ENCODE measurements around the gene EXOC4. TPM values are rescaled to one million over a fixed set of nuclear protein-coding genes. Genes with fewer than 3 reads are reported as not detected.

Gene EXOC4
- total and polyA plus RNA-seq, 2 of the 8 experiments (the other 6 are each of a cell fraction or from before 2014, with no cell fraction given) = 27.0 to 67.3 TPM

DNA sequence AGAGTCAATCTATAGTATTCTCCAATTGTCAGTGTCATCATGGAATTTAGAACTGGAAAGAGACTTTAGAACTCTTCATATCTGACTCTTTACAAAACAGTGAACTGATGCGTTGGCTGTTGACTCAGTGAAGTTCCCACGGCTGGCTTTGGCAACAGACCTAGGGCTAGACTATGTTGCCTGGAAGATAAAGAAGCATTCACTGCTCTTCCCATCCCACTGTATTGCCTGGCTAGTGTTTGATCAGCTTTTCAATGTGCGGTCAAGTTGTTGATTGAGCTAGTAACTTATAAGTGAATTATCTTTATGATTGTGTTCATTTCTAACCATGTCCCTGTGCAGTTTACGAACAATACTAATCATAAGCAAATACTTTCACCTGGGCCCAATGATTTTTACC is 508.6 kb downstream of the EXOC4 start:
- no peaks in the 10 kb centered on the region for H4K20me1 ChIP-seq (replicated peaks in 1 of 2; ENCODE audit: control insufficient read depth in 1 of 2, insufficient read depth in 2 of 2, low read length in 2 of 2)
- H3K4ac ChIP-seq (replicated peaks; ENCODE audit: insufficient read length, low read depth, low read length) = no peak overlapping the region
- peaks cover 0 to 1% (median 0%) of the 10 kb centered on the region in 4 experiments; a peak in 1 of 7 replicates for H3K4me1 ChIP-seq (replicated peaks in 1 of 4; ENCODE audit: control insufficient read depth in 3 of 4, insufficient read depth in 4 of 4, low read length in 3 of 4)
- no peak overlapping the region for H3K27ac ChIP-seq (ENCODE audit: low read depth, low read length)
- FAIRE-seq (no peak), DNase-seq (ENCODE audit: low read depth in 1 of 2, low spot score in 2 of 2) (no peak)
- no peak overlapping the region for H3K18ac ChIP-seq (ENCODE audit: extremely low read depth, low read length)
- no peak overlapping the region for H3K4me3 ChIP-seq (ENCODE audit: extremely low read depth in 1 of 4, insufficient read depth in 2 of 4, low read depth in 3 of 4, low read length in 4 of 4)
- no peak overlapping the region for H3K14ac ChIP-seq (ENCODE audit: insufficient read length)
- no peaks in the 10 kb centered on the region for H3K9me3 ChIP-seq (ENCODE audit: insufficient read depth in 2 of 2, low read depth in 1 of 2, low read length in 1 of 2)
- H3K79me1 ChIP-seq (ENCODE audit: low read depth, low read length) = no peaks in the 10 kb centered on the region
- H3K56ac ChIP-seq (replicated peaks; ENCODE audit: insufficient read length, low read depth, low read length) = no peak overlapping the region
- WGBS, 2 experiments (ENCODE audit: extremely low coverage in 1 of 2, insufficient coverage in 1 of 2, insufficient read length in 1 of 2, insufficient replicate concordance in 2 of 2, low coverage in 1 of 2, low lambda C conversion rate in 2 of 2, missing lambda C conversion rate in 1 of 2) = 91% methylated on average over 4 of the region's 4 CpGs; no CpG with 5 or more reads in 1 of the 2 experiments
- no peaks in the 10 kb centered on the region for H3K36me3 ChIP-seq (ENCODE audit: control insufficient read depth in 2 of 4, insufficient read depth in 4 of 4, low read length in 3 of 4)
- no peak overlapping the region for H4K5ac ChIP-seq (ENCODE audit: insufficient read length, low read depth, low read length)
- ChIA-PET CTCF (ENCODE audit: partially characterized antibody) (interaction anchor here (0.6 kb wide), 1 partner anchor 216 kb away, joined by 3 read pairs; no protein-coding TSS in a partner anchor), POLR2A (ENCODE audit: partially characterized antibody) (no interaction called here)
- H4K91ac ChIP-seq (replicated peaks; ENCODE audit: insufficient read length, low read length) = no peak overlapping the region
- H2BK15ac ChIP-seq (ENCODE audit: low read length) = no peak overlapping the region
- no peak overlapping the region for H2BK5ac ChIP-seq (ENCODE audit: low read depth, low read length)
- H3K23me2 ChIP-seq (ENCODE audit: low read depth, low read length) = no peaks in the 10 kb centered on the region
- no peaks in the 10 kb centered on the region for H3K27me3 ChIP-seq (replicated peaks in 1 of 4; ENCODE audit: control insufficient read depth in 3 of 4, extremely low read depth in 1 of 4, insufficient read depth in 3 of 4, low read length in 3 of 4)
- H4K8ac ChIP-seq (ENCODE audit: extremely low read depth, insufficient read depth, low read length) = no peak overlapping the region
- H2BK20ac ChIP-seq (ENCODE audit: low read length) = no peak overlapping the region
- H2BK12ac ChIP-seq (ENCODE audit: low read depth, low read length) = no peak overlapping the region
- no peak overlapping the region for H3K4me2 ChIP-seq (ENCODE audit: insufficient read depth in 1 of 2, low read depth in 2 of 2, low read length in 2 of 2)
- H3K23ac ChIP-seq (ENCODE audit: insufficient read length) = no peak overlapping the region
- no peak overlapping the region for H2BK120ac ChIP-seq (replicated peaks; ENCODE audit: low read depth, low read length)
- no peak overlapping the region for H3K9ac ChIP-seq (replicated peaks in 1 of 4; ENCODE audit: extremely low read depth in 1 of 4, low read depth in 3 of 4, low read length in 3 of 4)
- no peak overlapping the region for H2AK5ac ChIP-seq (ENCODE audit: low read depth, low read length)
- TF ChIP-seq, protein P1, sequence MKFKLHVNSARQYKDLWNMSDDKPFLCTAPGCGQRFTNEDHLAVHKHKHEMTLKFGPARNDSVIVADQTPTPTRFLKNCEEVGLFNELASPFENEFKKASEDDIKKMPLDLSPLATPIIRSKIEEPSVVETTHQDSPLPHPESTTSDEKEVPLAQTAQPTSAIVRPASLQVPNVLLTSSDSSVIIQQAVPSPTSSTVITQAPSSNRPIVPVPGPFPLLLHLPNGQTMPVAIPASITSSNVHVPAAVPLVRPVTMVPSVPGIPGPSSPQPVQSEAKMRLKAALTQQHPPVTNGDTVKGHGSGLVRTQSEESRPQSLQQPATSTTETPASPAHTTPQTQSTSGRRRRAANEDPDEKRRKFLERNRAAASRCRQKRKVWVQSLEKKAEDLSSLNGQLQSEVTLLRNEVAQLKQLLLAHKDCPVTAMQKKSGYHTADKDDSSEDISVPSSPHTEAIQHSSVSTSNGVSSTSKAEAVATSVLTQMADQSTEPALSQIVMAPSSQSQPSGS (IDR thresholded peaks at IDR 0.05; ENCODE audit: low read length) = no peak
- TF ChIP-seq BRCA1 (IDR thresholded peaks at IDR 0.05; ENCODE audit: low read depth, low read length) = no peak
- H2AFZ ChIP-seq (ENCODE audit: low read length) = no peak overlapping the region
- H3K79me2 ChIP-seq (ENCODE audit: control insufficient read depth in 1 of 2, insufficient read depth in 2 of 2, low read length in 2 of 2) = no peaks in the 10 kb centered on the region
